Upper lobe of left lung (tissue), 6 donors: ENCODE results near the gene LAMC1. TPM values are rescaled to one million over a fixed set of nuclear protein-coding genes. Genes with fewer than 3 reads are reported as not detected.

Experiments used
- ATAC-seq, 2 donors: fragments of 200-7000 bp; cut with Tn5 transposase; one replicate each; pipeline ENCODE4 v1.9.1; 2022; ENCODE audit warnings: mild to moderate bottlenecking in 2 of 2, moderate library complexity in 2 of 2; ENCODE audit not compliant: low FRiP score in 2 of 2
- DNase-seq, 2 donors: peaks; one replicate each; pipeline ENCODE4 v3.0.0-alpha.2; 2019 to 2020
- H3K27ac ChIP-seq, 4 donors: fragments of 200-600 bp; sonication (generic); one replicate each; pipeline ENCODE4 v1.5.1; 2016 to 2019
- H3K27me3 ChIP-seq, 4 donors: fragments of 200-600 bp; sonication (generic); one replicate each; pipeline ENCODE4 v1.5.1; 2017 to 2019
- H3K36me3 ChIP-seq, 4 donors: fragments of 200-600 bp; sonication (generic); one replicate each; pipeline ENCODE4 v1.5.1; 2016 to 2019
- H3K4me1 ChIP-seq, 4 donors: fragments of 200-600 bp; sonication (generic); one replicate each; pipeline ENCODE4 v1.5.1; 2018 to 2019
- H3K4me3 ChIP-seq, 4 donors: fragments of 200-600 bp; sonication (generic); one replicate each; pipeline ENCODE4 v1.5.1; 2017 to 2019; ENCODE audit warnings: mild to moderate bottlenecking in 2 of 4, moderate library complexity in 1 of 4
- H3K9me3 ChIP-seq, 4 donors: fragments of 200-600 bp; sonication (generic); one replicate each; pipeline ENCODE4 v1.5.1; 2018 to 2019
- CTCF ChIP-seq, 6 experiments: fragments of 450-650 bp in 4 of 6; fragments of 200-600 bp in 2 of 6; sonication (generic) in 2 of 6; IDR thresholded peaks; one replicate each; pipeline ENCODE4 v1.5.1; 2016 to 2019; ENCODE audit warnings: antibody characterized with exemption in 6 of 6
- EP300 ChIP-seq, 4 donors: sonication (generic); formaldehyde crosslinking; IDR thresholded peaks; one replicate each; pipeline ENCODE4 v1.5.1; 2017; ENCODE audit warnings: antibody characterized with exemption in 4 of 4, control low read depth in 2 of 4
- POLR2A ChIP-seq, 4 donors: fragments of 450-650 bp; IDR thresholded peaks; one replicate each; pipeline ENCODE4 v1.5.1; 2016 to 2017; ENCODE audit warnings: antibody characterized with exemption in 4 of 4, mild to moderate bottlenecking in 2 of 4
- POLR2AphosphoS5 ChIP-seq, 2 donors: sonication (generic); formaldehyde crosslinking; IDR thresholded peaks; one replicate each; pipeline ENCODE4 v1.5.1; 2017; ENCODE audit warnings: antibody characterized with exemption in 2 of 2
- WGBS, 2 donors: methylation state at CpG; one replicate each; pipeline ENCODE4 v1.1.5; 2017 to 2018; 5-methylcytosine and 5-hydroxymethylcytosine counted together
- total RNA-seq, 6 donors: library from RNA; depleted of rRNA in 4 of 6; stranded (reverse); fragments of >200 nt in 4 of 6; gene quantifications; one replicate each; pipeline versions ENCODE4 v1.1.0 to v1.2.1, GENCODE V29; 2016 to 2021
- donor health status: DM: no; HTN: no; CAD: no; lungs with moderate emphysema.
- donor health status: DM: no; HTN: yes; CAD: no; lungs with severe emphysema.

LAMC1 gene
- total RNA-seq, 6 donors from 2014 or later, result 92.0 to 232 (median 134) TPM

GRCh38 chr1:183168308-183168707 lies 145.1 kb downstream of the LAMC1 start:
- 60 to 87% methylated on average over 3 of the region's 3 CpGs for WGBS, 2 donors
- no peaks in the 10 kb centered on the region for H3K27me3 ChIP-seq
- H3K27ac ChIP-seq, result no peak overlapping the region
- no peak for TF ChIP-seq EP300 (IDR thresholded peaks at IDR 0.05)
- no peak for TF ChIP-seq POLR2A (IDR thresholded peaks at IDR 0.05)
- TF ChIP-seq POLR2AphosphoS5 (IDR thresholded peaks at IDR 0.05), result no peak
- no peak for TF ChIP-seq CTCF (IDR thresholded peaks at IDR 0.05)
- no peaks in the 10 kb centered on the region for H3K9me3 ChIP-seq
- H3K4me3 ChIP-seq, result no peak overlapping the region
- DNase-seq (no peak), ATAC-seq (no peak)
- H3K36me3 ChIP-seq, result no peaks in the 10 kb centered on the region
- no peaks in the 10 kb centered on the region for H3K4me1 ChIP-seq

GRCh38 chr1:183173828-183174227 lies 150.6 kb downstream of the LAMC1 start:
- TF ChIP-seq POLR2A (IDR thresholded peaks at IDR 0.05), result no peak
- no peak for TF ChIP-seq EP300 (IDR thresholded peaks at IDR 0.05)
- no peak for TF ChIP-seq POLR2AphosphoS5 (IDR thresholded peaks at IDR 0.05)
- no peak for TF ChIP-seq CTCF (IDR thresholded peaks at IDR 0.05)
- ATAC-seq (no peak), DNase-seq (no peak)
- no peaks in the 10 kb centered on the region for H3K9me3 ChIP-seq
- 59 to 70% methylated on average over 2 of the region's 2 CpGs for WGBS, 2 donors
- H3K4me3 ChIP-seq, result no peak overlapping the region
- no peaks in the 10 kb centered on the region for H3K27me3 ChIP-seq
- peak overlapping the region in 1 of 4 donors; percentile 3 for H3K27ac ChIP-seq
- H3K36me3 ChIP-seq, result no peaks in the 10 kb centered on the region
- H3K4me1 ChIP-seq, result no peaks in the 10 kb centered on the region

- ATAC-seq, result no peak
Measured at GRCh38 chr1:183175631-183176030, 152.4 kb downstream of the LAMC1 start.

GRCh38 chr1:183178545-183178944 lies 155.3 kb downstream of the LAMC1 start:
- 59 to 70% methylated on average over 7 of the region's 7 CpGs for WGBS, 2 donors
- peaks cover 5 to 15% (median 10%) of the 10 kb centered on the region in 4 donors for H3K4me1 ChIP-seq
- TF ChIP-seq EP300 (IDR thresholded peaks at IDR 0.05), result no peak
- no peak for TF ChIP-seq CTCF (IDR thresholded peaks at IDR 0.05)
- TF ChIP-seq POLR2AphosphoS5 (IDR thresholded peaks at IDR 0.05), result no peak
- no peak for TF ChIP-seq POLR2A (IDR thresholded peaks at IDR 0.05)
- no peak overlapping the region for H3K4me3 ChIP-seq
- DNase-seq (no peak), ATAC-seq (peak in 1 of 2 donors; percentile 40)
- H3K9me3 ChIP-seq, result no peaks in the 10 kb centered on the region
- no peaks in the 10 kb centered on the region for H3K27me3 ChIP-seq
- H3K36me3 ChIP-seq, result no peaks in the 10 kb centered on the region
- H3K27ac ChIP-seq, result no peak overlapping the region

More at GRCh38 chr1:183175631-183176030, 152.4 kb downstream of the LAMC1 start:
- no peaks in the 10 kb centered on the region for H3K36me3 ChIP-seq
- no peaks in the 10 kb centered on the region for H3K27me3 ChIP-seq
- peaks cover 0 to 8% (median 5%) of the 10 kb centered on the region in 4 donors for H3K4me1 ChIP-seq
- no peaks in the 10 kb centered on the region for H3K9me3 ChIP-seq
- WGBS, 2 donors, result 92 to 100% methylated on average over 1 of the region's 1 CpG
- DNase-seq, result no peak
- H3K27ac ChIP-seq, result no peak overlapping the region
- no peak overlapping the region for H3K4me3 ChIP-seq
- TF ChIP-seq CTCF (IDR thresholded peaks at IDR 0.05) (no peak), POLR2AphosphoS5 (IDR thresholded peaks at IDR 0.05) (no peak)

GRCh38 chr1:183179033-183179432 lies 155.8 kb downstream of the LAMC1 start:
- H3K27ac ChIP-seq, result peak overlapping the region in 1 of 4 donors; percentile 42
- no peak for ATAC-seq
- no peaks in the 10 kb centered on the region for H3K36me3 ChIP-seq
- WGBS, 2 donors, result 79% methylated on average over 2 of the region's 2 CpGs
- no peak for TF ChIP-seq EP300 (IDR thresholded peaks at IDR 0.05)
- TF ChIP-seq POLR2AphosphoS5 (IDR thresholded peaks at IDR 0.05), result no peak
- no peak for TF ChIP-seq CTCF (IDR thresholded peaks at IDR 0.05)
- TF ChIP-seq POLR2A (IDR thresholded peaks at IDR 0.05), result no peak
- H3K4me3 ChIP-seq, result no peak overlapping the region
- H3K9me3 ChIP-seq, result no peaks in the 10 kb centered on the region
- no peaks in the 10 kb centered on the region for H3K27me3 ChIP-seq
- H3K4me1 ChIP-seq, result peaks cover 5 to 15% (median 10%) of the 10 kb centered on the region in 4 donors
- no peak for DNase-seq
